NCI-H1092 treated with DMSO at 0.1 percent for 48 hours (cell line): ENCODE results near the gene SEPTIN5.
"Not testable (repeated sequence)": the region's sequence is repeated elsewhere in the genome, so short reads cannot be mapped to it uniquely, and the experiment has no call there.

Experiments
- DNase-seq: peaks from one replicate; lab custom pipeline; 2025; lab: John Stamatoyannopoulos, UW

Gene SEPTIN5

GRCh38 chr22:19680911-19681862 is 33.1 kb upstream of the SEPTIN5 start:
- no peak for DNase-seq

GRCh38 chr22:19681863-19682245 is 32.4 kb upstream of the SEPTIN5 start:
- DNase-seq = no peak

GRCh38 chr22:19686946-19687345 is 27.4 kb upstream of the SEPTIN5 start:
- no peak for DNase-seq

GRCh38 chr22:19687561-19688300 is 26.6 kb upstream of the SEPTIN5 start:
- no peak for DNase-seq

GRCh38 chr22:19688301-19689290 is 25.7 kb upstream of the SEPTIN5 start:
- no peak for DNase-seq

GRCh38 chr22:19689408-19689807 is 24.9 kb upstream of the SEPTIN5 start:
- no peak for DNase-seq

- DNase-seq = no peak
Measured at GRCh38 chr22:19691007-19691720, 23.1 kb upstream of the SEPTIN5 start.

GRCh38 chr22:19691721-19692341 is 22.5 kb upstream of the SEPTIN5 start:
- no peak for DNase-seq

GRCh38 chr22:19693581-19693980 is 20.7 kb upstream of the SEPTIN5 start:
- DNase-seq = no peak

- no peak for DNase-seq
Measured at GRCh38 chr22:19693981-19694670, 20.2 kb upstream of the SEPTIN5 start.

- DNase-seq = no peak
Measured at GRCh38 chr22:19694696-19695095, 19.6 kb upstream of the SEPTIN5 start.

- DNase-seq = no peak
Measured at GRCh38 chr22:19696504-19697276, 17.6 kb upstream of the SEPTIN5 start.

GRCh38 chr22:19697871-19698270 is 16.4 kb upstream of the SEPTIN5 start:
- not testable (repeated sequence) for DNase-seq

- no peak for DNase-seq
Measured at GRCh38 chr22:19700790-19701419, 13.4 kb upstream of the SEPTIN5 start.

- no peak for DNase-seq
Measured at GRCh38 chr22:19701420-19702145, 12.7 kb upstream of the SEPTIN5 start.

GRCh38 chr22:19703869-19704268 is 10.4 kb upstream of the SEPTIN5 start:
- no peak for DNase-seq

GRCh38 chr22:19704355-19705015 is 9.8 kb upstream of the SEPTIN5 start:
- no peak for DNase-seq
